Measurements from ENCODE around the gene ARHGEF18. TPM values are rescaled to one million over a fixed set of nuclear protein-coding genes. Genes with fewer than 3 reads are reported as not detected.

ARHGEF18 gene
- total and polyA plus RNA-seq, 2 experiments from 2014 or later, result 12.8 to 47.6 TPM

GRCh38 chr19:7370546-7370945, 21.8 kb downstream of the ARHGEF18 start (continued):
- TF ChIP-seq ETS1 (IDR thresholded peaks at IDR 0.05), result no peak
- TF ChIP-seq JUNB (IDR thresholded peaks at IDR 0.05; ENCODE audit: unreplicated experiment), result no peak
- TF ChIP-seq STAT1 (IDR thresholded peaks at IDR 0.05; ENCODE audit: unreplicated experiment), result no peak
- TF ChIP-seq CTCF (conservative IDR thresholded peaks at IDR 0.05; ENCODE audit: low read depth in 2 of 2), result no peak
- TF ChIP-seq POLR2AphosphoS5 (IDR thresholded peaks at IDR 0.05; ENCODE audit: low read depth), result no peak
- TF ChIP-seq EZH2 (IDR thresholded peaks at IDR 0.05; ENCODE audit: low read depth, unreplicated experiment), result no peak
- TF ChIP-seq ZNF114 (CRISPR knock-in tag; IDR thresholded peaks at IDR 0.05), result no peak
- TF ChIP-seq CREB1 (CRISPR knock-in tag; IDR thresholded peaks at IDR 0.05; ENCODE audit: low read depth), result no peak
- TF ChIP-seq REST (IDR thresholded peaks at IDR 0.05; ENCODE audit: unreplicated experiment), result no peak

- Mint-ChIP-seq H3K9me3 (no peaks in the 10 kb centered on the region; the same call in 2 of the 3 replicates), H3K36me3 (ENCODE audit: low read depth) (no peaks in the 10 kb centered on the region; the same call in 2 of the 3 replicates), H3K4me3 (no peak overlapping the region), H3K4me1 (peaks cover 6% of the 10 kb centered on the region; the same call in 2 of the 3 replicates), H3K27me3 (ENCODE audit: insufficient read depth, low read depth, poor library complexity) (peaks cover 5% of the 10 kb centered on the region), H3K27ac (no peak overlapping the region)
- H3F3A ChIP-seq (replicated peaks; ENCODE audit: low read depth), result no peaks in the 10 kb centered on the region
- H3K36me3 ChIP-seq (ENCODE audit: insufficient read depth), result no peaks in the 10 kb centered on the region
- H3K9me2 ChIP-seq (ENCODE audit: insufficient read depth), result no peaks in the 10 kb centered on the region
- no peaks in the 10 kb centered on the region for H3K79me2 ChIP-seq (replicated peaks; ENCODE audit: insufficient read depth)
- no peak overlapping the region for H2AFZ ChIP-seq
- H3K4me1 ChIP-seq (ENCODE audit: insufficient read depth), result no peaks in the 10 kb centered on the region
- H3K27me3 ChIP-seq (ENCODE audit: insufficient read depth), result no peaks in the 10 kb centered on the region
- no peak overlapping the region for H3K27ac ChIP-seq (ENCODE audit: low read depth)
- no peaks in the 10 kb centered on the region for H4K20me1 ChIP-seq (replicated peaks; ENCODE audit: insufficient read depth)
- no peak for ATAC-seq
- H3K4me2 ChIP-seq, result no peak overlapping the region
- DNase-seq (ENCODE audit: low spot score), result no peak
- no peak overlapping the region for H3K4me3 ChIP-seq
- no peak for TF ChIP-seq ETS1 (IDR thresholded peaks at IDR 0.05)
- no peak for TF ChIP-seq ZNF114 (CRISPR knock-in tag; IDR thresholded peaks at IDR 0.05)
- TF ChIP-seq EZH2phosphoT487 (IDR thresholded peaks at IDR 0.05; ENCODE audit: unreplicated experiment), result no peak
- no peak for TF ChIP-seq EZH2 (IDR thresholded peaks at IDR 0.05; ENCODE audit: low read depth, unreplicated experiment)
- no peak for TF ChIP-seq ZNF462 (CRISPR knock-in tag; IDR thresholded peaks at IDR 0.05)
- TF ChIP-seq STAT1 (IDR thresholded peaks at IDR 0.05; ENCODE audit: unreplicated experiment), result no peak
Measured at GRCh38 chr19:7371001-7371400, 22.3 kb downstream of the ARHGEF18 start.
